WERI-Rb-1 (cell line): ENCODE measurements around the gene WDR87.

ENCODE experiments used
- DNase-seq: peaks from one replicate; pipeline ENCODE4 v3.0.0-alpha.2; 2020
- H3K27ac ChIP-seq: fragments of 250-450 bp; sonication (Bioruptor Pico); 2 replicates; pipeline ENCODE4 v1.5.1; 2020; ENCODE audit warnings: mild to moderate bottlenecking, moderate library complexity
- H3K27me3 ChIP-seq: fragments of 250-450 bp; sonication (Bioruptor Pico); 2 replicates; pipeline ENCODE4 v1.5.1; 2021; ENCODE audit warnings: mild to moderate bottlenecking, low read depth, moderate library complexity; ENCODE audit not compliant: insufficient read depth, severe bottlenecking
- H3K36me3 ChIP-seq: fragments of 250-450 bp; sonication (Bioruptor Pico); 2 replicates; pipeline ENCODE4 v1.5.1; 2020; ENCODE audit warnings: mild to moderate bottlenecking, moderate library complexity
- H3K4me3 ChIP-seq: 2 replicates; pipeline ENCODE4 v1.5.1; 2011; ENCODE audit warnings: low read depth, mild to moderate bottlenecking, control low read depth, low read length
- H3K9me3 ChIP-seq: fragments of 250-450 bp; sonication (Bioruptor Pico); 2 replicates; pipeline ENCODE4 v1.5.1; 2021; ENCODE audit warnings: mild to moderate bottlenecking, moderate library complexity; ENCODE audit not compliant: severe bottlenecking
- TF ChIP-seq, protein P1 (sequence below): IDR thresholded peaks from 2 replicates; pipeline ENCODE4 v1.5.1; 2011; ENCODE audit warnings: low read depth, mild to moderate bottlenecking, control low read depth, inconsistent platforms, low read length

The WDR87 gene

DNA sequence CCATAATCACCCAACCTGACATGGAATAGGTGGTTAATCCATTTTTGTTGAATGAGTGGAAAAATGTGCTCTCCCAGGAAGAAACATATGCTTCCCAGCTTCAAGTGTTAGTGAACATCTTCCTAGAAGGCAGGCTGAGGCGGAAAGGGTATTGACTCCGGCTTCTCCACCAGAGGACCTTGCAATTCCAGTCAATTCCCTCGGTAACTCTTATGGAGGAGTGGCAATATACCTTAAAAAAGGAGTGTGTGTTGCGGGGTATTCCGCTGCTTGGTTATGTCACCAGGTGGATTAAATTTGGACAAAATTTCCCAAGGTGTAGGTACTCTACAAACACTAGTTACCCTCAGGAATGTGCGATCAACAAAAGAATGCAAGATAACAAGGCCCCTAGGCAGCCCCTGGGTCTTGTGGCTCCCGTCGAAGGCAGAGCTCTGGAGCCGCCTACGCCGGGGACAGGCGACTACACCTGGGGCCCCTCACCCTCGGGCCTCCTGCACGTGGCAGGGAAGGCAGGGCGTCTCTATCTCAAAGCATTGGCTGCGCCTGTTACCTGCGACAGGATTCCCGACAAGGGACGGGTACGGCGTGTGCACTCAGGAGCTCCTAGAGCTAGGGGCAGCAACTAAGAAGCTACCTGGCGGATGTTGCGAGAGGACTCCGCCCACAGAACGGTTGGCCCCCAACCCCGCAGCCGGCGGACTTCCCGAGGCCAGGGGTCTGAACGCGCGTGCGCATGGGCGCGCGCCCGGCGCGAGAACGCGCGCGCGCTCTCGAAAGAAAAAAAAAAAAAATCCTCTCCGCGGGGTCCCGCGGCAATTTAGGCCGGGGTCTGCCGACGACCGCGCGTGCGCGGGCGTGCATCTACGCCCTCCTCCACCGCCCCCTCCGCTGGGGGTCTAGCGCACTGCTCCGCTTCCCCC lies at the start of gene WDR87:
WDR87 (minus strand) TSS at position 649 of the 923 bp plus-strand sequence. CDS start 8,355 bp downstream, outside the sequence.
- peak within 1 kb of the TSS; percentile 79 for H3K27ac ChIP-seq
- no peaks in the 10 kb centered on the region for H3K9me3 ChIP-seq
- TF ChIP-seq, protein P1, sequence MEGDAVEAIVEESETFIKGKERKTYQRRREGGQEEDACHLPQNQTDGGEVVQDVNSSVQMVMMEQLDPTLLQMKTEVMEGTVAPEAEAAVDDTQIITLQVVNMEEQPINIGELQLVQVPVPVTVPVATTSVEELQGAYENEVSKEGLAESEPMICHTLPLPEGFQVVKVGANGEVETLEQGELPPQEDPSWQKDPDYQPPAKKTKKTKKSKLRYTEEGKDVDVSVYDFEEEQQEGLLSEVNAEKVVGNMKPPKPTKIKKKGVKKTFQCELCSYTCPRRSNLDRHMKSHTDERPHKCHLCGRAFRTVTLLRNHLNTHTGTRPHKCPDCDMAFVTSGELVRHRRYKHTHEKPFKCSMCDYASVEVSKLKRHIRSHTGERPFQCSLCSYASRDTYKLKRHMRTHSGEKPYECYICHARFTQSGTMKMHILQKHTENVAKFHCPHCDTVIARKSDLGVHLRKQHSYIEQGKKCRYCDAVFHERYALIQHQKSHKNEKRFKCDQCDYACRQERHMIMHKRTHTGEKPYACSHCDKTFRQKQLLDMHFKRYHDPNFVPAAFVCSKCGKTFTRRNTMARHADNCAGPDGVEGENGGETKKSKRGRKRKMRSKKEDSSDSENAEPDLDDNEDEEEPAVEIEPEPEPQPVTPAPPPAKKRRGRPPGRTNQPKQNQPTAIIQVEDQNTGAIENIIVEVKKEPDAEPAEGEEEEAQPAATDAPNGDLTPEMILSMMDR: 0 out of 2 replicates have a peak, but pooled peaks have one; percentile 2
- no peaks in the 10 kb centered on the region for H3K27me3 ChIP-seq
- peak; percentile 82 for DNase-seq
- peak within 1 kb of the TSS; percentile 68 for H3K4me3 ChIP-seq
- peaks cover 4% of the 10 kb centered on the region; the same call in 1 of the 2 replicates for H3K36me3 ChIP-seq

DNA sequence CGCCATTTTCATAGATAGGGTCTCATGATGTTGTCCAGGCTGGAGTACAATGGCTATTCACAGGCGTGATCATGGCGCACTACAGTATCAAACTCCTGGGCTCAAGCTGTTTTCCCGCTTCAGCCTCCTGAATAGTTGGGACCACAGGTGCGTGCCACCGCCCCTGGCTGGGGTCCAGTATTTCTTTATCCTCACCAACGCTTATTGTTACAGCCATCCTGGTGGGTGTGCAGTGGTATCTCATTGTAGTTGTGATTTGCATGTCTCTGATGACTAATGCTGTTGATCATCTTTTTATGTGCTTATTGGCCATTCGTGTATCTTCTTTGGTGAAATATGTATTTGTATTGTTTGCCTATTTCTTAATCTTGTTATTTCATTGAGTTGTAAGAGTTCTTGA lies 49.6 kb upstream of the WDR87 start:
- Histone ChIP-seq H3K4me3 (no peak overlapping the region), H3K27ac (no peak overlapping the region), H3K27me3 (no peaks in the 10 kb centered on the region), H3K36me3 (no peaks in the 10 kb centered on the region), H3K9me3 (no peaks in the 10 kb centered on the region)
- DNase-seq: no peak
- TF ChIP-seq, protein P1: no peak

DNA sequence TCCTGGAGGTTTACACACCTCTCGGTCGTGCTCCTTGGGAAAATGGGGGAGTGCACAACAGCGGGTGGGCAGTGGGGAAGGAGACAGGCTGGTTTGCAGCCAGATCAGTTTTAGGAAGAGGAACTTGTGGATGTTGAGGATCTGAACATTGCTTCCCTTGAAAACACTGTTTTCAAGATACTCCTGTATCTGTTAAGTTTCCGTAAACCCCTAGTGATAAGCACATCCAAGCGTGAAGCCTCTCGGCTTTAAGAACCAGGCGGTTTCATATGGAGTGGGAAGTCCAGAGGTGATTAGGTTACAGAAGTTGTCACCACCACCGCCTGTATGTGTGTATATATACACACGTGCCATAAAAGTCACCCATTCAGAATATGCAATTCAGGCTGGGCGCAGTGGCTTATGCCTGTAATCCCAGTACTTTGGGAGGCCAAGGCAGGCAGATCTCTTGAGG lies 48.1 kb upstream of the WDR87 start:
- Histone ChIP-seq H3K9me3 (no peaks in the 10 kb centered on the region), H3K4me3 (peak overlapping the region; percentile 29), H3K27ac (peak overlapping the region; percentile 52), H3K36me3 (no peaks in the 10 kb centered on the region), H3K27me3 (no peaks in the 10 kb centered on the region)
- DNase-seq: peak; percentile 29
- TF ChIP-seq, protein P1: no peak

DNA sequence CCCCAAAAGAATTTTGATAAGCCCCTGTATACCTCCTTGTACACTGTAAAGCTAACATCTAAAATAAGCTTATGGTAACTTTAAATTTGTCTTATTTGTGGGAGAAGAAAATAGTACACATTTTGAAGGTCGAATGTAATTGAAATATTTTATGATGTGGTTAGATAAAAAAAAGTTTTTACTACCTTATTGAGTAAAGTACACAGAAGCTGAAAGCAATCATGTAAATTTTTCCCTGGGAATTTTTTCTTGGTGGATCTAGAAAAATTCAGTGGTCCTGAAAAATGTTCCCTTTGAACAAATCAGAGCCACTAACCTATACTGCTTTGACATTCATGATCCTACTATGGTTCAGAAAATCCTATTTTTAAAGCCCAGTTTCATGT lies 47.5 kb upstream of the WDR87 start:
- Histone ChIP-seq H3K4me3 (peak overlapping the region; percentile 29), H3K36me3 (0 out of 2 replicates have a peak, but pooled peaks cover 4% of the 10 kb centered on the region), H3K27ac (peak overlapping the region; percentile 52), H3K9me3 (no peaks in the 10 kb centered on the region), H3K27me3 (no peaks in the 10 kb centered on the region)
- TF ChIP-seq, protein P1: no peak
- DNase-seq: no peak

DNA sequence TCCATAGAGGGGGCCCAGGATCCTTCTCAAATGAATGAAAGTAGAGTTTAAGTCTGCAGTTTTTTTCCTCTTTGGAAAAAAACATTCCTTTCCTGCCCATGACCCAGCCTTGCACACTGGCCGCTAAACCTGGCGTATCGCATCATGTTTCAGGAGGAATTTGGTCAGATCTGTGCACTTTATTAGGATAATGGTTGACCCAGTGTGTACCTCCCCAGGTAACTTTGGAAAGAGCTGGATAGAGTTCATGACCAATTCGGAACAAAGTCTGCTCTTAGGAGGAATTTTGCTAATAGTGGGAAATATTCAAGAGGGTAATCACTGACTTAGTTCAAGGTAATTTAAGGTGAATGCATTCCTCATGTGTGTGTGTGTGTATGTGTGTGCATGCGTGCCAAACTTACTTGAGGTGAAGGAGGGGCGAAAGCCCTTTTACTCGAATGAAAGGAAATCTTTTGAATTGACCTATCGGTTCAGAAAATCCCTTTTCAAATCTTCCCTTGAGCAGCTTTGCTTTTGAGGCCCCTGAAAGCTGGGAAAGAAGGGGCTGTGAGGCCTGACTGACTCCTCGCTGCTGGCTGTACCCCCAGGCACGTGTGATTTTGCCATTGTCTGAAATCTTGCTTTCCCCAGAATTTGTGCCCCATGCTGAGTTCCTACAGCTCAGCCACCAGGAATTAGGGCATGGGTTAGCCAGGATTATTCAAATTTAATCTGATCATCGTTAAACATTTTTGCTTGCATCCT lies 47.0 kb upstream of the WDR87 start:
- TF ChIP-seq, protein P1: no peak
- peak; percentile 19 for DNase-seq
- Histone ChIP-seq H3K27ac (peak overlapping the region; percentile 47), H3K9me3 (no peaks in the 10 kb centered on the region), H3K4me3 (no peak overlapping the region), H3K27me3 (no peaks in the 10 kb centered on the region), H3K36me3 (0 out of 2 replicates have a peak, but pooled peaks cover 4% of the 10 kb centered on the region)
